T-helper 17 cell (primary cell): ENCODE results near the gene CCDC61. TPM values are rescaled to one million over a fixed set of nuclear protein-coding genes. Genes with fewer than 3 reads are reported as not detected.

Experiments
- ATAC-seq: fragments of 150-1000 bp; cut with Tn5 transposase; 2 replicates; pipeline ENCODE4 v1.10.0; 2021; ENCODE audit warnings: mild to moderate bottlenecking, moderate library complexity
- DNase-seq, 3 donors: peaks; one replicate each; pipeline versions ENCODE4 v3.0.0 to v3.0.0-alpha.2; 2020 to 2021
- H3K9me3 ChIP-seq: one replicate; pipeline ENCODE4 v1.7.0; 2013; ENCODE audit warnings: low read length, mild to moderate bottlenecking; ENCODE audit not compliant: control insufficient read depth, poor library complexity, severe bottlenecking
- H3K27ac Mint-ChIP-seq: one replicate; pipeline ENCODE4 v1.8.0; 2022; ENCODE audit warnings: mild to moderate bottlenecking, moderate library complexity, mixed read lengths
- H3K27me3 Mint-ChIP-seq: one replicate; pipeline ENCODE4 v1.8.0; 2022; ENCODE audit warnings: mixed read lengths
- H3K36me3 Mint-ChIP-seq: one replicate; pipeline ENCODE4 v1.8.0; 2022; ENCODE audit warnings: low read depth, mixed read lengths
- H3K4me1 Mint-ChIP-seq: one replicate; pipeline ENCODE4 v1.8.0; 2022; ENCODE audit warnings: mild to moderate bottlenecking, mixed read lengths
- H3K4me3 Mint-ChIP-seq: one replicate; pipeline ENCODE4 v1.8.0; 2022; ENCODE audit warnings: mild to moderate bottlenecking, moderate library complexity, mixed read lengths
- total RNA-seq, 4 donors: library from RNA in 2 of 4; stranded (reverse) in 2 of 4; gene quantifications; one replicate each; pipeline ENCODE4 v1.2.3 and lab custom pipeline; 2022 to 2026

CCDC61 gene
- total RNA-seq (10 to 100 TPM; 13.5 to 15.6 TPM), total RNA-seq (lab: John Stamatoyannopoulos, UW) (7.5 to 14.7 reads per million in 2 donors)

- ATAC-seq (peak; percentile 95), DNase-seq (peak; percentile 83 to 95 (median 90))
- peaks cover 19% of the 10 kb centered on the region for H3K4me1 Mint-ChIP-seq
- peaks cover 5% of the 10 kb centered on the region for H3K36me3 Mint-ChIP-seq
- peaks cover 8% of the 10 kb centered on the region for H3K27me3 Mint-ChIP-seq
- no peak within 1 kb of the TSS for H3K4me3 Mint-ChIP-seq
- H3K27ac Mint-ChIP-seq: no peak within 1 kb of the TSS
- H3K9me3 ChIP-seq: no peaks in the 10 kb centered on the region
Observed at GRCh38 chr19:45994998-45995714, at the start of gene CCDC61. CCDC61 (plus strand) TSS chr19:45995467; CDS start chr19:46003019, 7,552 bp downstream.

- DNase-seq (no peak), ATAC-seq (no peak)
- H3K9me3 ChIP-seq: no peaks in the 10 kb centered on the region
- H3K27me3 Mint-ChIP-seq: peaks cover 41% of the 10 kb centered on the region
- H3K36me3 Mint-ChIP-seq: peaks cover 2% of the 10 kb centered on the region
- peaks cover 2% of the 10 kb centered on the region for H3K4me1 Mint-ChIP-seq
- H3K27ac Mint-ChIP-seq: no peak overlapping the region
- no peak overlapping the region for H3K4me3 Mint-ChIP-seq
Observed at GRCh38 chr19:45947926-45948325, 47.3 kb upstream of the CCDC61 start.

- Mint-ChIP-seq H3K36me3 (no peaks in the 10 kb centered on the region), H3K4me3 (peak overlapping the region; percentile 34), H3K4me1 (peaks cover 2% of the 10 kb centered on the region), H3K27ac (no peak overlapping the region), H3K27me3 (peaks cover 37% of the 10 kb centered on the region)
- ATAC-seq (no peak), DNase-seq (no peak)
- H3K9me3 ChIP-seq: no peaks in the 10 kb centered on the region
Observed at GRCh38 chr19:45952341-45952685, 43.0 kb upstream of the CCDC61 start.

- Mint-ChIP-seq H3K27me3 (peaks cover 36% of the 10 kb centered on the region), H3K36me3 (no peaks in the 10 kb centered on the region), H3K4me1 (peaks cover 2% of the 10 kb centered on the region), H3K4me3 (peak overlapping the region; percentile 55), H3K27ac (no peak overlapping the region)
- H3K9me3 ChIP-seq: no peaks in the 10 kb centered on the region
- peak; percentile 49 for ATAC-seq
- DNase-seq: no peak
Observed at GRCh38 chr19:45952686-45953505, 42.4 kb upstream of the CCDC61 start.

- Mint-ChIP-seq H3K27me3 (peaks cover 41% of the 10 kb centered on the region), H3K36me3 (peaks cover 3% of the 10 kb centered on the region), H3K27ac (no peak overlapping the region), H3K4me3 (no peak overlapping the region), H3K4me1 (peaks cover 2% of the 10 kb centered on the region)
- DNase-seq: no peak
- ATAC-seq: no peak
- no peaks in the 10 kb centered on the region for H3K9me3 ChIP-seq
Observed at GRCh38 chr19:45953676-45954075, 41.6 kb upstream of the CCDC61 start.

- ATAC-seq (no peak), DNase-seq (no peak)
- H3K4me1 Mint-ChIP-seq: peaks cover 2% of the 10 kb centered on the region
Observed at GRCh38 chr19:45954156-45954555, 41.1 kb upstream of the CCDC61 start.

GRCh38 chr19:45955905-45956608 is 39.2 kb upstream of the CCDC61 start:
- no peak overlapping the region for H3K4me3 Mint-ChIP-seq
- H3K4me1 Mint-ChIP-seq: peaks cover 6% of the 10 kb centered on the region
- peaks cover 51% of the 10 kb centered on the region for H3K27me3 Mint-ChIP-seq
- DNase-seq (no peak), ATAC-seq (no peak)
- H3K36me3 Mint-ChIP-seq: peaks cover 13% of the 10 kb centered on the region
- H3K27ac Mint-ChIP-seq: no peak overlapping the region
- H3K9me3 ChIP-seq: no peaks in the 10 kb centered on the region

More at GRCh38 chr19:45954156-45954555, 41.1 kb upstream of the CCDC61 start:
- H3K9me3 ChIP-seq: no peaks in the 10 kb centered on the region
- Mint-ChIP-seq H3K4me3 (no peak overlapping the region), H3K36me3 (peaks cover 3% of the 10 kb centered on the region), H3K27ac (no peak overlapping the region), H3K27me3 (peaks cover 43% of the 10 kb centered on the region)

GRCh38 chr19:45958320-45958719 is 36.9 kb upstream of the CCDC61 start:
- H3K9me3 ChIP-seq: no peaks in the 10 kb centered on the region
- DNase-seq (no peak), ATAC-seq (no peak)
- no peak overlapping the region for H3K27ac Mint-ChIP-seq
- no peak overlapping the region for H3K4me3 Mint-ChIP-seq
- H3K36me3 Mint-ChIP-seq: peaks cover 16% of the 10 kb centered on the region
- H3K4me1 Mint-ChIP-seq: peaks cover 4% of the 10 kb centered on the region
- H3K27me3 Mint-ChIP-seq: peaks cover 70% of the 10 kb centered on the region

- ATAC-seq (no peak), DNase-seq (no peak)
- Mint-ChIP-seq H3K4me3 (peak overlapping the region; percentile 47), H3K4me1 (peaks cover 4% of the 10 kb centered on the region), H3K27me3 (peaks cover 69% of the 10 kb centered on the region), H3K27ac (no peak overlapping the region), H3K36me3 (peaks cover 16% of the 10 kb centered on the region)
- H3K9me3 ChIP-seq: no peaks in the 10 kb centered on the region
Observed at GRCh38 chr19:45958769-45959516, 36.3 kb upstream of the CCDC61 start.

- Mint-ChIP-seq H3K27ac (no peak overlapping the region), H3K27me3 (peaks cover 68% of the 10 kb centered on the region), H3K36me3 (peaks cover 16% of the 10 kb centered on the region), H3K4me3 (peak overlapping the region; percentile 47), H3K4me1 (peaks cover 4% of the 10 kb centered on the region)
- DNase-seq (no peak), ATAC-seq (no peak)
- H3K9me3 ChIP-seq: no peaks in the 10 kb centered on the region
Observed at GRCh38 chr19:45959517-45960025, 35.7 kb upstream of the CCDC61 start.

- Mint-ChIP-seq H3K27ac (no peak overlapping the region), H3K4me1 (peaks cover 4% of the 10 kb centered on the region), H3K36me3 (peaks cover 18% of the 10 kb centered on the region), H3K4me3 (no peak overlapping the region), H3K27me3 (peaks cover 71% of the 10 kb centered on the region)
- no peak for DNase-seq
- no peak for ATAC-seq
- no peaks in the 10 kb centered on the region for H3K9me3 ChIP-seq
Observed at GRCh38 chr19:45960595-45961235, 34.6 kb upstream of the CCDC61 start.

- peaks cover 18% of the 10 kb centered on the region for H3K36me3 Mint-ChIP-seq
- no peak overlapping the region for H3K27ac Mint-ChIP-seq
- H3K27me3 Mint-ChIP-seq: peaks cover 75% of the 10 kb centered on the region
- H3K4me1 Mint-ChIP-seq: peaks cover 4% of the 10 kb centered on the region
- DNase-seq (no peak), ATAC-seq (no peak)
- no peaks in the 10 kb centered on the region for H3K9me3 ChIP-seq
- H3K4me3 Mint-ChIP-seq: no peak overlapping the region
Observed at GRCh38 chr19:45962021-45962420, 33.2 kb upstream of the CCDC61 start.
